LNCAP (cell line): ENCODE measurements around the gene FSCN2.

Source experiments
- TF ChIP-seq, protein P1 (sequence below): fragments of 450-650 bp; IDR thresholded peaks from 2 replicates; pipeline ENCODE4 v1.5.1; 2017; ENCODE audit warnings: mild to moderate bottlenecking

FSCN2 gene

DNA sequence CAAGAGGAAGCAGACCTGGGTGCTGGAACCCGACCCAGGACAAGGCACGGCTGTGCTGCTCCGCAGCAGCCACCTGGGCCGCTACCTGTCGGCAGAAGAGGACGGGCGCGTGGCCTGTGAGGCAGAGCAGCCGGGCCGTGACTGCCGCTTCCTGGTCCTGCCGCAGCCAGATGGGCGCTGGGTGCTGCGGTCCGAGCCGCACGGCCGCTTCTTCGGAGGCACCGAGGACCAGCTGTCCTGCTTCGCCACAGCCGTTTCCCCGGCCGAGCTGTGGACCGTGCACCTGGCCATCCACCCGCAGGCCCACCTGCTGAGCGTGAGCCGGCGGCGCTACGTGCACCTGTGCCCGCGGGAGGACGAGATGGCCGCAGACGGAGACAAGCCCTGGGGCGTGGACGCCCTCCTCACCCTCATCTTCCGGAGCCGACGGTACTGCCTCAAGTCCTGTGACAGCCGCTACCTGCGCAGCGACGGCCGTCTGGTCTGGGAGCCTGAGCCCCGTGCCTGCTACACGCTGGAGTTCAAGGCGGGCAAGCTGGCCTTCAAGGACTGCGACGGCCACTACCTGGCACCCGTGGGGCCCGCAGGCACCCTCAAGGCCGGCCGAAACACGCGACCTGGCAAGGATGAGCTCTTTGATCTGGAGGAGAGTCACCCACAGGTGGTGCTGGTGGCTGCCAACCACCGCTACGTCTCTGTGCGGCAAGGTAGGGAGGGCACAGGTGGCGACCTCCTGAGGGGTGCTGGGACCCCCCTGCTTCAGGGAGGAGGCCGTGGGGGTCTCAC is 667 bp downstream of the FSCN2 start:
- TF ChIP-seq, protein P1, sequence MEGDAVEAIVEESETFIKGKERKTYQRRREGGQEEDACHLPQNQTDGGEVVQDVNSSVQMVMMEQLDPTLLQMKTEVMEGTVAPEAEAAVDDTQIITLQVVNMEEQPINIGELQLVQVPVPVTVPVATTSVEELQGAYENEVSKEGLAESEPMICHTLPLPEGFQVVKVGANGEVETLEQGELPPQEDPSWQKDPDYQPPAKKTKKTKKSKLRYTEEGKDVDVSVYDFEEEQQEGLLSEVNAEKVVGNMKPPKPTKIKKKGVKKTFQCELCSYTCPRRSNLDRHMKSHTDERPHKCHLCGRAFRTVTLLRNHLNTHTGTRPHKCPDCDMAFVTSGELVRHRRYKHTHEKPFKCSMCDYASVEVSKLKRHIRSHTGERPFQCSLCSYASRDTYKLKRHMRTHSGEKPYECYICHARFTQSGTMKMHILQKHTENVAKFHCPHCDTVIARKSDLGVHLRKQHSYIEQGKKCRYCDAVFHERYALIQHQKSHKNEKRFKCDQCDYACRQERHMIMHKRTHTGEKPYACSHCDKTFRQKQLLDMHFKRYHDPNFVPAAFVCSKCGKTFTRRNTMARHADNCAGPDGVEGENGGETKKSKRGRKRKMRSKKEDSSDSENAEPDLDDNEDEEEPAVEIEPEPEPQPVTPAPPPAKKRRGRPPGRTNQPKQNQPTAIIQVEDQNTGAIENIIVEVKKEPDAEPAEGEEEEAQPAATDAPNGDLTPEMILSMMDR, result no peak

DNA sequence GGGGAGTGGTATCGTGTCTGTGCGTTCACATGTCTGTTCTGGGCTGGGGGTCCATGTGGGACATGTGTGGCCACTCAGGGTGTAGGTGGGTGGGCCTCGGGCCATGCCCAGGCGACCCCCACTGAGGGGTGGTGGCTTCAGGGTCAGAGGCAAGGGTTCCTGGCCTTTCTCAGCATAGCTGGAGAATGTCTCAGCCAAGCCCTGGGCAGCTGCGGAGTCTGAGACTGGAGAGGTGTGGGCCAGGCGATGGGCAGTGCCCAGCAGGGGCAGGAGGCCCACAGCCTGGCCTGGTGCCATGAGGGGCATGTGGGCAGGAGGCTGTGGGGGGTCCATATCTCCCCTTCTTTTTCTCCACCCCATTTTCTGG is 1.2 kb downstream of the FSCN2 start:
- TF ChIP-seq, protein P1, result no peak

DNA sequence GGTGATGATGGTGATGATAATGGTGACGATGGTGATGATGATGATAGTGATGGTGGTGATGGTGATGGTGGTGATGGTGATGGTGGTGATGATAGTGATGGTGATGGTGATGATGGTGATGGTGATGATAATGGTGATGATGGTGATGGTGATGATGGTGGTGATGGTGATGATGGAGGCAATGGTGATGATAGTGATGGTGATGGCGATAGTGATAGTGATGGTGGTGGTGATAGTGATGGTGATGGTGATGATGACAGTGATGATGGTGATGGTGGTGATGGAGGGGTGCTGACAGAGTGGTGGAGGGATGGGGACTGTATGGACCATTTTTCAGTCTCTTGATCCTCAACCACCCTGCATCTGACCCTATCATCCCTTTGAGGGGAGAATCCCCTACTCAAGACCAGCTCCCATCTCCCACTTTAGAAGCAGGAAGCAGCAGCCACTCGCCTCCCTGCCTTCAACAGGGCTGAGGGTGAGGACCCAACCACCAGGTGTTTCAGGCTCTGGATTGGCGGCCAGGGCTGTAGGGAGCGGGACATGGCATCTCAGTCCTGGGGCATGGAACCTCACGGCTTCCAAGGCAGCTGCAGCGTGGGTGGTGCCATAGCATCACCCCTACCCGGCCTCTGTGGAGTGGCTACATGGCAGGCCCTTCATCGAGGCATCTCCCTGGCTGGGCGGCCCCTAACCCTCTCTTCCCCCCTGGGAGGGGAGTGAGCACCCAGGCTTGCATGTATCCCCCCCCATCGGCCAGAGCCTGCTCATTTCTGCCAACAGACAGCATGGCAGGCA is 4.5 kb downstream of the FSCN2 start:
- TF ChIP-seq, protein P1, result no peak

DNA sequence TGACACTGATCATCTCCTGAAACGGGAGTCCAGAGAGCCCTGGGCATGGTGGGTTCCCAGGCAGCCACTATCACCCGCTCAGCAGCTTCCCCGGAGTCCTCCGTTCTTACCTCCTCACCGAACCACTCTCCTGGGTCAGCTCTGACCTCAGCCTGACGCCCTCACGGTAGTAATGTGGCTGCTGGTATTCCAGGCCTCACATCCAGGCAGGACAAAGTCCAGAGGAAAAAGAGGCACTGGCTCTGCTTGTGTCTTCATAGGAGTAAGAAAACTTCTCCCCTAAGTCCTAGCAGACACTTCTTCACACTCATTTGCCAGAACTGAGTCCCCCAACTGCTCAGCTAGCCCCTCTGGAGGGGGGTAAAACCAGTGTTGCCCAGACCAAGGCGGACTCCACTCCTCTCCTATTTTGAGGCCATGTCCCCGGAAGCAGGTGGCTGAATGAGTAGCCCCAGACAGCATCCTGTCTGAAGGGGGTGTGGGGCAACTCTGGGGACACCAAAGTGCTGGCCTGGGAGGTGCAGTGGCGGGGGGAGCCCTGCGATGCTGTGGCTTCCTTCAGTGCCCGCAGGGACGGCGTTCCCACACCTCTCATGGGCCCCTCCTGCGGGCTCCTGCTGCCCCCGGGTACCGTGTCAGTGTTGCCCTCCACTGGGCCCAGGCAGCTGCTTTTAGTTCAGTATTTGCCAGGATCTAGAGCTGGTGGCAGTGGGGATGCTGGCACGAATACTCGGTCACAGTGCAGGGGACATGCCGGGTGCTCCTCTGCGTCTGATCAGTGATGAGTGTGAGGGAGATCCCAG is 5.4 kb downstream of the FSCN2 start:
- TF ChIP-seq, protein P1, result no peak

DNA sequence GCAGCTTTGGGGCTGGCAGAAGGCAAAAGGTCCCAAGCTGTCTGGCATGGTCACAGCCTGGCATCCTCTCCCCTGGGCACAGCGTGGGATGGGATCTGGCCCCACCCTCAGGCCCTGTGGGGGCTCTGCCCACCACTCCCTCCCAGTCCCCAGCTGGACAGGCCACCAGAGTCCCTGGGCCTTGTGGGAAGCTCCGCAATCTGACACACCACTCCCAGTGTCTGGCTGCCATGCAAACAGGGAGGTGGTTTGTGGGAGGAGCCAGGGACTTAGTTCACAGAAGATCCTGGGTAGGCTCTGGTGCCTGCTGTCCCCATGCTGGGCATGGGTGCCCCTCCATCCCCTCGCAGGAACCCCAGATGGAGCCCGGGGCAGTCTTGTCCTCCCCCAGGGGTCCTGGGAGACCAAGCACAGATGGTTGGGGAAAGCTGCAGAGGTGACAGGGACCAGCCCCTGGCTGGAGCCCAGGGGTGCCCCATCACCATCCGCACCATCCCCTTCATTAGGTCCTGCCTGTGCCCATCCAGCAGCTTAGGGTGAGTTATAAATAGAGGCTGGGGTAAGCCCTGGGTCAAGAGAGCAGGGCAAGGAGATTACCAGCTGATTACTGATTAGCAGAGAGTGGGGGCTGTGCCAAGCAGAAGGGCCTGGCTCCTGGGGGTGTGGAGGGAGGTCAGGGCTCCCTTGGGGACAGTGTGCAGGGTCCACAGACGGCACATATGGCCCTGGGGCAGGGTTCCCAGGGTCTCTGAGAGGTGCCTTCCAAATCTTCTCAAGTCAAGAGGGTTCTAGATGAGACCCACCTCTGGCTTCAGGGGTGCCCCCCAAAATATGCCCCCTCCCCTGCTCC is 6.2 kb downstream of the FSCN2 start:
- TF ChIP-seq, protein P1, result no peak

DNA sequence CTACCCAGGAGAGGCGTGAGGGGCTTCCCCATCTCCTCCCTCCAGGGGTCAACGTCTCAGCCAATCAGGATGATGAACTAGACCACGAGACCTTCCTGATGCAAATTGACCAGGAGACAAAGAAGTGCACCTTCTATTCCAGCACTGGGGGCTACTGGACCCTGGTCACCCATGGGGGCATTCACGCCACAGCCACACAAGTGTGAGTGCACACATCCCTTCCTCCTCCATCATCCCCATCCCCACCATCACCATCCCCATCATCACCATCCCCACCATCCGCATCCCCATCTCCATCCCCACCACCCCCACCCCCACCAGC is 6.8 kb downstream of the FSCN2 start:
- TF ChIP-seq, protein P1, result no peak
